ENCODE data around the gene EIF4A2. TPM values are rescaled to one million over a fixed set of nuclear protein-coding genes. Genes with fewer than 3 reads are reported as not detected.
"Not testable (repeated sequence)": the region's sequence is repeated elsewhere in the genome, so short reads cannot be mapped to it uniquely, and the experiment has no call there.

Gene EIF4A2
- total RNA-seq, 1 experiment from 2014 or later, result 574 TPM

DNA sequence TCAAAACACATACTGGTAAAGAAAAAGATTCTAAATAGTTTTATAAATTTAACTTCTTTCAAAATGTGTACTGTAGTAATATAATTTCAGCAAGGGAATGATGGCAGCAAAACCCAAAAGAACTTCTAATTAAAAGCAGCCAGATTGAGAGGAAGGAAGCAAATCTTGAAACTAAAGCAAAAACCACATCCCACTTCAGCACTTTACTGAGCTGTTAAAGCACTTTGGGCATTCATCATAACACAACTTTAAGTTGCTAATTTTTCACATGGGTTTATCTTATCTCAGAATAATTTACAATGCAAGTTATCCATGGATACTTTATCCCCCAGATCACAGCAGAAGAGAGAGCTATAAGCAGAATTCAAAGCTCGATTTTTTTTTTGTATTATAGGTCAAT, 16.9 kb downstream of the EIF4A2 start (continued):
- TF ChIP-seq FOXP4 (CRISPR knock-in tag; IDR thresholded peaks at IDR 0.05) (no peak), ZBTB21 (CRISPR knock-in tag; IDR thresholded peaks at IDR 0.05; ENCODE audit: borderline replicate concordance) (no peak), ZNF671 (CRISPR knock-in tag; IDR thresholded peaks at IDR 0.05) (no peak), CREM (CRISPR knock-in tag; IDR thresholded peaks at IDR 0.05) (no peak)
- TF ChIP-seq, protein P1, sequence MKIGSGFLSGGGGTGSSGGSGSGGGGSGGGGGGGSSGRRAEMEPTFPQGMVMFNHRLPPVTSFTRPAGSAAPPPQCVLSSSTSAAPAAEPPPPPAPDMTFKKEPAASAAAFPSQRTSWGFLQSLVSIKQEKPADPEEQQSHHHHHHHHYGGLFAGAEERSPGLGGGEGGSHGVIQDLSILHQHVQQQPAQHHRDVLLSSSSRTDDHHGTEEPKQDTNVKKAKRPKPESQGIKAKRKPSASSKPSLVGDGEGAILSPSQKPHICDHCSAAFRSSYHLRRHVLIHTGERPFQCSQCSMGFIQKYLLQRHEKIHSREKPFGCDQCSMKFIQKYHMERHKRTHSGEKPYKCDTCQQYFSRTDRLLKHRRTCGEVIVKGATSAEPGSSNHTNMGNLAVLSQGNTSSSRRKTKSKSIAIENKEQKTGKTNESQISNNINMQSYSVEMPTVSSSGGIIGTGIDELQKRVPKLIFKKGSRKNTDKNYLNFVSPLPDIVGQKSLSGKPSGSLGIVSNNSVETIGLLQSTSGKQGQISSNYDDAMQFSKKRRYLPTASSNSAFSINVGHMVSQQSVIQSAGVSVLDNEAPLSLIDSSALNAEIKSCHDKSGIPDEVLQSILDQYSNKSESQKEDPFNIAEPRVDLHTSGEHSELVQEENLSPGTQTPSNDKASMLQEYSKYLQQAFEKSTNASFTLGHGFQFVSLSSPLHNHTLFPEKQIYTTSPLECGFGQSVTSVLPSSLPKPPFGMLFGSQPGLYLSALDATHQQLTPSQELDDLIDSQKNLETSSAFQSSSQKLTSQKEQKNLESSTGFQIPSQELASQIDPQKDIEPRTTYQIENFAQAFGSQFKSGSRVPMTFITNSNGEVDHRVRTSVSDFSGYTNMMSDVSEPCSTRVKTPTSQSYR (CRISPR knock-in tag; IDR thresholded peaks at IDR 0.05), result no peak
- TF ChIP-seq, protein P2, sequence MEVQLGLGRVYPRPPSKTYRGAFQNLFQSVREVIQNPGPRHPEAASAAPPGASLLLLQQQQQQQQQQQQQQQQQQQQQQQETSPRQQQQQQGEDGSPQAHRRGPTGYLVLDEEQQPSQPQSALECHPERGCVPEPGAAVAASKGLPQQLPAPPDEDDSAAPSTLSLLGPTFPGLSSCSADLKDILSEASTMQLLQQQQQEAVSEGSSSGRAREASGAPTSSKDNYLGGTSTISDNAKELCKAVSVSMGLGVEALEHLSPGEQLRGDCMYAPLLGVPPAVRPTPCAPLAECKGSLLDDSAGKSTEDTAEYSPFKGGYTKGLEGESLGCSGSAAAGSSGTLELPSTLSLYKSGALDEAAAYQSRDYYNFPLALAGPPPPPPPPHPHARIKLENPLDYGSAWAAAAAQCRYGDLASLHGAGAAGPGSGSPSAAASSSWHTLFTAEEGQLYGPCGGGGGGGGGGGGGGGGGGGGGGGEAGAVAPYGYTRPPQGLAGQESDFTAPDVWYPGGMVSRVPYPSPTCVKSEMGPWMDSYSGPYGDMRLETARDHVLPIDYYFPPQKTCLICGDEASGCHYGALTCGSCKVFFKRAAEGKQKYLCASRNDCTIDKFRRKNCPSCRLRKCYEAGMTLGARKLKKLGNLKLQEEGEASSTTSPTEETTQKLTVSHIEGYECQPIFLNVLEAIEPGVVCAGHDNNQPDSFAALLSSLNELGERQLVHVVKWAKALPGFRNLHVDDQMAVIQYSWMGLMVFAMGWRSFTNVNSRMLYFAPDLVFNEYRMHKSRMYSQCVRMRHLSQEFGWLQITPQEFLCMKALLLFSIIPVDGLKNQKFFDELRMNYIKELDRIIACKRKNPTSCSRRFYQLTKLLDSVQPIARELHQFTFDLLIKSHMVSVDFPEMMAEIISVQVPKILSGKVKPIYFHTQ (CRISPR knock-in tag; IDR thresholded peaks at IDR 0.05), result no peak
- TF ChIP-seq, protein P3, sequence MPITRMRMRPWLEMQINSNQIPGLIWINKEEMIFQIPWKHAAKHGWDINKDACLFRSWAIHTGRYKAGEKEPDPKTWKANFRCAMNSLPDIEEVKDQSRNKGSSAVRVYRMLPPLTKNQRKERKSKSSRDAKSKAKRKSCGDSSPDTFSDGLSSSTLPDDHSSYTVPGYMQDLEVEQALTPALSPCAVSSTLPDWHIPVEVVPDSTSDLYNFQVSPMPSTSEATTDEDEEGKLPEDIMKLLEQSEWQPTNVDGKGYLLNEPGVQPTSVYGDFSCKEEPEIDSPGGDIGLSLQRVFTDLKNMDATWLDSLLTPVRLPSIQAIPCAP (CRISPR knock-in tag; IDR thresholded peaks at IDR 0.05), result no peak

DNA sequence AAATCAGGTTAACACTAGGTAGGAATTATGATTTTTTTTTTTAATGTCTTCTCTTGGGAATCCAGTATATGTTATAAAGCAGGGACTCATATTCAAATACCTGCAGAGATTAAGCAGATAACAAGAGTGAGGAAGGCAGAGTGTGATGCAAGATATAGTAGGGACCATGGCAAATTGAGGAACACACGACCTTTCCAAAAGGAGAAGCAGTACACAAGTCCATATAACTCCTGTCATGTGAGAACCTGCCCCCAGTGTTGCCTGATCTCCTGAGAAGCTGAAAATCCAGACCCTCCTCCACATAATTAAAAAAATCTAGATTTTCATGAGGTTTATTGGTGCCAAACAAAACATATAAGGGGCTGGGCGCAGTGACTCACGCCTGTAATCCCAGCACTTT, 19.3 kb downstream of the EIF4A2 start:
- H3K9me3 Mint-ChIP-seq, result no peaks in the 10 kb centered on the region
- TF ChIP-seq ZNF512 (CRISPR knock-in tag; IDR thresholded peaks at IDR 0.05; ENCODE audit: borderline replicate concordance) (no peak), STAT6 (CRISPR knock-in tag; conservative IDR thresholded peaks at IDR 0.05; ENCODE audit: low read depth) (no peak), TEAD1 (CRISPR knock-in tag; IDR thresholded peaks at IDR 0.05) (no peak)
- TF ChIP-seq, protein P4, sequence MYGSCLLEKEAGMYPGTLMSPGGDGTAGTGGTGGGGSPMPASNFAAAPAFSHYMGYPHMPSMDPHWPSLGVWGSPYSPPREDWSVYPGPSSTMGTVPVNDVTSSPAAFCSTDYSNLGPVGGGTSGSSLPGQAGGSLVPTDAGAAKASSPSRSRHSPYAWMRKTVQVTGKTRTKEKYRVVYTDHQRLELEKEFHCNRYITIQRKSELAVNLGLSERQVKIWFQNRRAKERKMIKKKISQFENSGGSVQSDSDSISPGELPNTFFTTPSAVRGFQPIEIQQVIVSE (CRISPR knock-in tag; IDR thresholded peaks at IDR 0.05; ENCODE audit: borderline replicate concordance), result no peak
- TF ChIP-seq, protein P2 (CRISPR knock-in tag; IDR thresholded peaks at IDR 0.05), result no peak
- ChIA-PET POLR2A (no interaction called here), CTCF (interaction anchor here (0.6 to 1.3 kb wide), 3 partner anchors 134 to 363 kb away, joined by 3 read pairs; partner anchors contain the start of gene RPL39L)
- no peaks in the 10 kb centered on the region for H3K27me3 Mint-ChIP-seq (ENCODE audit: low read depth)
- H3K36me3 Mint-ChIP-seq, result peaks cover 55% of the 10 kb centered on the region
- no peak overlapping the region for H3K27ac Mint-ChIP-seq
- ATAC-seq, result no peak
- no peak overlapping the region for H3K4me3 Mint-ChIP-seq
- DNase-seq (ENCODE audit: low spot score), result no peak
- peaks cover 16% of the 10 kb centered on the region for H3K4me1 Mint-ChIP-seq

DNA sequence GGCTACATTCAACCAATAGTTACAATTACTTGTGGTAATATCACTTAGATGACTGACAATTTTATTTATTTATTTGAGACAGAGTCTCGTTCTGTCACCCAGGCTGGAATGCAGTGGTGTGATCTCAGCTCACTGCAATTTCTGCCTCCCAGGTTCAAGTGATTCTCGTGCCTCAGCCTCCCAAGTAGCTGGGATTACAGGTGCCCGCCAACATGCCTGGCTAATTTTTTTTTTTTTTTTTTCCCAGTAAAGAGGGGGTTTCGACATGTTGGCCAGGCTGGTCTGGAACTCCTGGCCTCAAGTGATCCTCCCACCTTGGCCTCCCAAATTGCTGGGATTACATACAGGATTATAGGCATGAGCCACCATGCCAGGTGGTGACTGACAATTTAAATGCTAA, 20.1 kb downstream of the EIF4A2 start:
- H3K9me3 Mint-ChIP-seq; H3K27me3 Mint-ChIP-seq (ENCODE audit: low read depth); H3K27ac Mint-ChIP-seq; ATAC-seq; H3K4me3 Mint-ChIP-seq; POLR2A ChIA-PET; DNase-seq (ENCODE audit: low spot score): not testable (repeated sequence)
- CTCF ChIA-PET, result interaction anchor here (0.6 kb wide), 1 partner anchor 135 kb away, joined by 3 read pairs; no protein-coding TSS in a partner anchor
- Mint-ChIP-seq H3K4me1 (peaks cover 16% of the 10 kb centered on the region), H3K36me3 (peaks cover 47% of the 10 kb centered on the region)
